Nephron (organoid): ENCODE measurements around the gene TP63.
"Not testable (repeated sequence)": the region's sequence is repeated elsewhere in the genome, so short reads cannot be mapped to it uniquely, and the experiment has no call there.

Experiments
- H3K27ac Mint-ChIP-seq, 3 experiments: 2 replicates each; pipeline ENCODE4 v1.8.0; 2020; ENCODE audit warnings: mixed read lengths in 3 of 3, mild to moderate bottlenecking in 2 of 3, moderate library complexity in 1 of 3
- H3K27me3 Mint-ChIP-seq: 2 replicates; pipeline ENCODE4 v1.8.0; 2021; ENCODE audit warnings: low read depth, mild to moderate bottlenecking, moderate library complexity, mixed read lengths
- H3K36me3 Mint-ChIP-seq: 2 replicates; pipeline ENCODE4 v1.8.0; 2020; ENCODE audit warnings: low read depth, mixed read lengths
- H3K4me1 Mint-ChIP-seq: 2 replicates; pipeline ENCODE4 v1.8.0; 2020; ENCODE audit warnings: mixed read lengths
- H3K4me3 Mint-ChIP-seq, 3 experiments: 2 replicates each; pipeline ENCODE4 v1.8.0; 2020; ENCODE audit warnings: mild to moderate bottlenecking in 3 of 3, mixed read lengths in 3 of 3, moderate library complexity in 2 of 3
- H3K9me3 Mint-ChIP-seq: 2 replicates; pipeline ENCODE4 v1.8.0; 2020; ENCODE audit warnings: mixed read lengths
- TF ChIP-seq, protein P1 (sequence below), 3 experiments: fragments of 200-600 bp; sonication (generic); IDR thresholded peaks; one replicate each; pipeline ENCODE4 v1.5.0; 2021; ENCODE audit warnings: antibody characterized with exemption in 3 of 3; ENCODE audit not compliant: unreplicated experiment in 3 of 3

The TP63 gene

DNA sequence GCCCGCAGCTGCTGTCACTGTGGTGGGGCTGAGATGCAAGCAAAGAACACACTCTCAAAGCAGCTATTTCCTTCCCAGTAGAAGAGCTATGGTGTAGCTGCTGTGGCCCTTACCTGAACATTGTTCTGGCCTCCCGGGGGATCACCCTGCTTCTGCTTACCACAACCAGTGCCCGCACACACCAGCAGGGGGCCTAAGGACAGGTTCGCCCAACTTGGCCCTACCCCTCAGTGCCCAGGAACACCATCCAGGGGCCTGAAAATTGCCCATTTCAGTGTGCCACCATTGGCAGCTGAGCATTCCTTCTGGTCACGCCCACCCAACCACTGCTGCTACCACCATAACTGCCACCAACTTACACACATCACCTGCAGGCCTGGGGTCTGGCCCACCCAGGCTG lies 113.0 kb downstream of the TP63 start:
- no peaks in the 10 kb centered on the region for H3K27me3 Mint-ChIP-seq
- H3K4me3 Mint-ChIP-seq, result no peak overlapping the region
- H3K36me3 Mint-ChIP-seq, result peaks cover 6% of the 10 kb centered on the region
- no peak overlapping the region for H3K27ac Mint-ChIP-seq
- H3K9me3 Mint-ChIP-seq, result peaks cover 36% of the 10 kb centered on the region
- TF ChIP-seq, protein P1, sequence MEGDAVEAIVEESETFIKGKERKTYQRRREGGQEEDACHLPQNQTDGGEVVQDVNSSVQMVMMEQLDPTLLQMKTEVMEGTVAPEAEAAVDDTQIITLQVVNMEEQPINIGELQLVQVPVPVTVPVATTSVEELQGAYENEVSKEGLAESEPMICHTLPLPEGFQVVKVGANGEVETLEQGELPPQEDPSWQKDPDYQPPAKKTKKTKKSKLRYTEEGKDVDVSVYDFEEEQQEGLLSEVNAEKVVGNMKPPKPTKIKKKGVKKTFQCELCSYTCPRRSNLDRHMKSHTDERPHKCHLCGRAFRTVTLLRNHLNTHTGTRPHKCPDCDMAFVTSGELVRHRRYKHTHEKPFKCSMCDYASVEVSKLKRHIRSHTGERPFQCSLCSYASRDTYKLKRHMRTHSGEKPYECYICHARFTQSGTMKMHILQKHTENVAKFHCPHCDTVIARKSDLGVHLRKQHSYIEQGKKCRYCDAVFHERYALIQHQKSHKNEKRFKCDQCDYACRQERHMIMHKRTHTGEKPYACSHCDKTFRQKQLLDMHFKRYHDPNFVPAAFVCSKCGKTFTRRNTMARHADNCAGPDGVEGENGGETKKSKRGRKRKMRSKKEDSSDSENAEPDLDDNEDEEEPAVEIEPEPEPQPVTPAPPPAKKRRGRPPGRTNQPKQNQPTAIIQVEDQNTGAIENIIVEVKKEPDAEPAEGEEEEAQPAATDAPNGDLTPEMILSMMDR (IDR thresholded peaks at IDR 0.05; ENCODE audit: unreplicated experiment in 3 of 3), result no peak
- peaks cover 6% of the 10 kb centered on the region for H3K4me1 Mint-ChIP-seq

DNA sequence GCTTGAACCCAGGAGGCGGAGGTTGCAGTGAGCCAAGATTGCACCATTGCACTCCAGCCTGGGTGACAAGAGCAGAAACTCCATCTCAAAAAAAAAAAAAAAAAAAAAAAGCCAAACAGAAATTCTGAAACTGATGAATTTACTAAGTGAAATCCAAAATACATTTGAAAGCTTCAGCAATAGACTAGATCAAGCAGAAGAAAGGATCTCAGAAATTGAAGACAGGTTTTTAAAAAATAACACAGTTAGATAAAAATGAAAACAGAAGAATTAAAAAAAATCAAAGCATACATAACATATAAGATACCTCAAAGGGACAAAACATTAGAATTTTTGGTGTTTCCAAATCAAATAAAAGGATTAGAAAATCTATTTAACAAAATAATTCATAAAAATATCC lies 114.4 kb downstream of the TP63 start:
- no peaks in the 10 kb centered on the region for H3K27me3 Mint-ChIP-seq
- TF ChIP-seq, protein P1 (IDR thresholded peaks at IDR 0.05; ENCODE audit: unreplicated experiment in 3 of 3), result no peak
- H3K9me3 Mint-ChIP-seq, result peaks cover 36% of the 10 kb centered on the region
- no peaks in the 10 kb centered on the region for H3K4me1 Mint-ChIP-seq
- peaks cover 6% of the 10 kb centered on the region for H3K36me3 Mint-ChIP-seq
- H3K27ac Mint-ChIP-seq, result no peak overlapping the region
- no peak overlapping the region for H3K4me3 Mint-ChIP-seq

DNA sequence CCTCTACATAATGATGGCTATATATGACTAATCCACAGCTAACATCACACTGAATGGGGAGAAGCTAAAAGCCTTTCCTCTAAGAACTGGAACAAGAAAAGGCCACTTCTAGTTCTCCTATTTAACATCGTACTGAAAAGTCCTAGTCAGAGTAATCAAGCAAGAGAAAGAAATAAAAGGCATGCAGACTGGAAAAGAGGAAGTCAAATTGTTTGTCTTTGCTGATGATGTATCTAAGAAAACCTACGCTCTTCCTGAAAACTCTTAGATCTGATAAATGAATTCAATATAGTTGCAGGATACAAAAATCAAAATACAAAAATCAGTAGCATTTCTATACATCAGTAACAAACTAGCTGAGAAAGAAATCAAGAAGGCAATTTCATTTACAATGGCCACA lies 116.9 kb downstream of the TP63 start:
- Mint-ChIP-seq H3K27me3 (no peaks in the 10 kb centered on the region), H3K36me3 (peaks cover 6% of the 10 kb centered on the region), H3K27ac (no peak overlapping the region), H3K4me3 (no peak overlapping the region), H3K9me3 (peaks cover 39% of the 10 kb centered on the region), H3K4me1 (no peaks in the 10 kb centered on the region)
- TF ChIP-seq, protein P1 (IDR thresholded peaks at IDR 0.05; ENCODE audit: unreplicated experiment in 3 of 3), result no peak

DNA sequence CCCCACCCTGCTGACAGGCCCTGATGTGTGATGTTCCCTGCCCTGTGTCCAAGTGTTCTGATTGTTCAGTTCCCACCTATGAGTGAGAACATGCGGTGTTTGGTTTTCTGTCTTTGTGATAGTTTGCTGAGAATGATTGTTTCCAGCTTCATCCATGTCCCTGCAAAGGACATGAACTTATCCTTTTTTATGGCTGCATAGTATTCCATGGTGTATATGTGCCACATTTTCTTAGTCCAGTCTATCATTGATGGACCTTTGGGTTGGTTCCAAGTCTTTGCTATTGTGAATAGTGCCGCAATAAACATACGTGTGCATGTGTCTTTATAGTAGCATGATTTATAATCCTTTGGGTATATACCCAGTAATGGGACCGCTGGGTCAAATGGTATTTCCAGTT lies 119.8 kb downstream of the TP63 start:
- not testable (repeated sequence) for H3K4me1 Mint-ChIP-seq, H3K36me3 Mint-ChIP-seq, H3K27me3 Mint-ChIP-seq, H3K4me3 Mint-ChIP-seq, H3K27ac Mint-ChIP-seq
- H3K9me3 Mint-ChIP-seq, result peaks cover 29% of the 10 kb centered on the region

DNA sequence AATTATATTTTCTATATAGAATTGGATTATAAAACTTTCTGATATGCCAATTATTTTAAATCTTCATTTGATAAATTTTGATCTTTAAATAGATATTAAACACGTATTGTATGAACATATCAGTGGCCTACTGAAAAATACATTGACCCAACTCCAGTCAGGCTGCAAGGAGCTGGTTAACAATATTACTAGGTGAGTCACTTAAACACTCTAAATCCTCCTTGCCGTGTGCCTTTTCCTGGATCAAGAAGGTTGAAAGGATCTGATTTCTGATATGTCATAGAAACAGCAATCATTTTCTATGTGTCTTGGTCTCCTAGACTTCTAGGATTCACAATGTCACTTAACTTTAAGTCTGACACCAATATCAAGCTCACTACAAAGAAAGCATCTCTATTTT lies 123.2 kb downstream of the TP63 start:
- peaks cover 14% of the 10 kb centered on the region for H3K9me3 Mint-ChIP-seq
- no peak overlapping the region for H3K4me3 Mint-ChIP-seq
- no peaks in the 10 kb centered on the region for H3K36me3 Mint-ChIP-seq
- no peaks in the 10 kb centered on the region for H3K27me3 Mint-ChIP-seq
- TF ChIP-seq, protein P1 (IDR thresholded peaks at IDR 0.05; ENCODE audit: unreplicated experiment in 3 of 3), result no peak
- no peak overlapping the region for H3K27ac Mint-ChIP-seq
- no peaks in the 10 kb centered on the region for H3K4me1 Mint-ChIP-seq

DNA sequence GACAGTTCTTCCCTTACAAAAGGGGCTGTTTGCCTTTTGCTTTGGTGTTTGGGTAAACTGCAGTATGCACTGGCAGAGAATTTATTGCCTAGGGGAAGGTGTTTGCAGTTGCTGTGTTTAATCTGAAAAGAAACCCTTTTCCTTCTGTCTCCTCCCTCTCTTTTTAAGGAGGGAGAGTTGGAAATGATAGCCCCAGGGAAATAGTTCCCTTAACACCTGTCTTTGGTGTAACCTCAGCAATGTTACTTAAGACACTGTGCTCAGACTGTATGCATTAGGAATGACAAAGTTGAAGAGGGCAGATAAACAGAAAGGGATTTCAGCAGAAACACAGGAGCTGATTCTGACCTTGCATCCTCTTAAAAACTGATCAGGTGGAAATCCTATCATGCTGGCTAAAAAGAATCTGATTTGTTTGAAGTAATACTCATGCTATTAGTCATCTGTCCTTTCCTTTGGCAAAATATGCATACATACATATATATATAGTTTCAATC lies 125.4 kb downstream of the TP63 start:
- no peak overlapping the region for H3K4me3 Mint-ChIP-seq
- no peaks in the 10 kb centered on the region for H3K4me1 Mint-ChIP-seq
- H3K27ac Mint-ChIP-seq, result no peak overlapping the region
- TF ChIP-seq, protein P1 (IDR thresholded peaks at IDR 0.05; ENCODE audit: unreplicated experiment in 3 of 3), result no peak
- H3K27me3 Mint-ChIP-seq, result no peaks in the 10 kb centered on the region
- H3K36me3 Mint-ChIP-seq, result peaks cover 3% of the 10 kb centered on the region
- H3K9me3 Mint-ChIP-seq, result peaks cover 24% of the 10 kb centered on the region
